ENCODE data around the gene CYP51A1. TPM values are rescaled to one million over a fixed set of nuclear protein-coding genes. Genes with fewer than 3 reads are reported as not detected.
"Not testable (repeated sequence)": the region's sequence is repeated elsewhere in the genome, so short reads cannot be mapped to it uniquely, and the experiment has no call there.

The CYP51A1 gene
- total RNA-seq (10 to 100 TPM; 30.7 to 38.4 TPM), polyA plus RNA-seq (10 to 100 TPM in 1 of 2 donors, 1 to 10 TPM in 1; 9.4 to 15.1 TPM)
- long read RNA-seq, donor 1, transcript CYP51A1-201 (10 exons, 3,210 nt): major isoform, 38 of 43 reads
- long read RNA-seq, donor 1, partial matches to known transcripts: 4 of 43 reads
- long read RNA-seq, donor 1, other reads (novel, unspliced or antisense): 1 of 43 reads
- long read RNA-seq, donor 2, transcript CYP51A1-201 (10 exons, 3,210 nt): major isoform, 32 of 35 reads
- long read RNA-seq, donor 2, partial matches to known transcripts: 0 of 35 reads
- long read RNA-seq, donor 2, other reads (novel, unspliced or antisense): 3 of 35 reads

GRCh38 chr7:92134271-92135051 is at the start of gene CYP51A1:
Gene CYP51A1 (minus strand): TSS chr7:92134477. CDS start chr7:92134364, 113 bp downstream.
- WGBS, 2 donors: 0% methylated on average over 72 to 73 of the region's 73 CpGs
- intact Hi-C loops (cut with DNase I): loop anchor here (5.0 to 10.0 kb wide), 5 partner anchors 43 to 393 kb away; partner anchors contain the start of genes GATAD1 (in 2 of the 2), AKAP9 (in 1 of the 2), LRRD1 (in 1 of the 2) and PEX1 (in 1 of the 2)
- Histone ChIP-seq H3K4me1 (ENCODE audit: control insufficient read depth in 1 of 2, insufficient read depth in 2 of 2, low read length in 2 of 2) (no peaks in the 10 kb centered on the region), H3K27me3 (ENCODE audit: control insufficient read depth in 1 of 2, insufficient read depth in 2 of 2, low read length in 1 of 2) (no peaks in the 10 kb centered on the region), H3K4me3 (ENCODE audit: low read length in 2 of 2) (peak within 1 kb of the TSS; percentile 46 to 61), H3K27ac (ENCODE audit: low read depth in 1 of 2, low read length in 2 of 2) (peak within 1 kb of the TSS; percentile 64 to 68), H3K9me3 (ENCODE audit: control insufficient read depth, low read length) (no peaks in the 10 kb centered on the region), H3K36me3 (ENCODE audit: control insufficient read depth in 1 of 2, insufficient read depth in 2 of 2, low read length in 1 of 2) (no peaks in the 10 kb centered on the region)
- ATAC-seq (ENCODE audit: low FRiP score) (peak; percentile 99), DNase-seq (peak; percentile 93 to 97)

DNA sequence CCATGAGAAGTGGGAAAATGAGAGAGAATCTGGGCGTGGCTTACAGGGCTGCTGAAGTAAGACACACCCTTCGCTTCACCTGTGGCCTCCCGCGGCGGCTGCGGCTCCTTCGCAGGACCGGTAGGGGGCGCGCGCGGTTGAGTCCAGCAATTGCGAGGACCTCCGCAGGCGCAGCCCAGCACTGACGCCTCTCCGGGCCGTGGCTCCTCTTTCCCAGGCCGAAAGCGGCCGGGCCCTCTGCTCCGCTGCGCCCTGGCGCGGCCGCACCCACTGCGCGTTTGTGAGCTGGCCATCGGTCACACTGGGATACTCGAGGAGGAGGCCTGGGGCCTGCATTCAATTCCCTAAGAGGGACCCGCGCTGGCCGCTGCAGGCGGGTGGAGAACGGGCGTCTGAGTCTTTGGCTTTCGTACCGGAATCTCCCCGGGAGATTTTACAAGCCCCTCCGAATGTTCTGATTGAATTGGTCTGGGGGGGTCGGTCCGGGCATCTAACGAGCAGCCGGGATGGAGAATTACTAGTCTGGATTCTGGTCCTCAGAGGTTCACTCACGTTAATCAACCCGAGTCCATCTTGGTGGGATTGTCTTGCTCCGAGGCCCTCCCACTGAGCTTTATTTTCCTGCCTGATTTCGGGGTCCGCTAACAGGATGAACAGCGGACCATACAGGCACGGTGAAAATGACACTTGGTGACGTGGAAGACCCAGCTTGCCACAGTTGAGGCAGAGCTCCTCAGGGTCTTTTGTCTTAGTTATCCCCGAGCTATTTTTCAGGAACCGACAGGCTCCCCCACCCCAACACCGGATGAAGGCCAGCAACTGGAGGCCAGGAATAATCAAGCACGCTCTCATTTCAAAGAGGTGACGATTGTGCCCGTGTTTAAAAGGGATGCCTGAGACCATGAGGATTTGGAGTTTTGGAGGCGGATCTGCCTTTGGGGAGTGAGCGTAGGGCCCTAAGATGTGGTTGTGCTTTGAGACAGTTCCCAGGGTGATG is 44.9 kb upstream of the CYP51A1 start, which contains the start of gene LRRD1:
LRRD1 (minus strand) TSS at position 215 of the 997 bp plus-strand sequence. CDS start 13,940 bp downstream, outside the sequence.
- intact Hi-C loops (cut with DNase I): loop anchor here (5.0 to 10.0 kb wide), 2 partner anchors 47 to 266 kb away; partner anchors contain the start of genes GATAD1 (in 2 of the 2) and CYP51A1 (in 1 of the 2)
- ATAC-seq (ENCODE audit: low FRiP score): peak; percentile 98
- Histone ChIP-seq H3K36me3 (ENCODE audit: control insufficient read depth in 1 of 2, insufficient read depth in 2 of 2, low read length in 1 of 2) (no peaks in the 10 kb centered on the region), H3K27ac (ENCODE audit: low read depth in 1 of 2, low read length in 2 of 2) (peak within 1 kb of the TSS in 1 of 2 donors; percentile 74), H3K9me3 (ENCODE audit: control insufficient read depth, low read length) (no peaks in the 10 kb centered on the region), H3K4me3 (ENCODE audit: low read length in 2 of 2) (peak within 1 kb of the TSS; percentile 36 to 74), H3K4me1 (ENCODE audit: control insufficient read depth in 1 of 2, insufficient read depth in 2 of 2, low read length in 2 of 2) (no peaks in the 10 kb centered on the region), H3K27me3 (ENCODE audit: control insufficient read depth in 1 of 2, insufficient read depth in 2 of 2, low read length in 1 of 2) (no peaks in the 10 kb centered on the region)
- WGBS, 2 donors: 5% methylated on average over 60 of the region's 60 CpGs
- DNase-seq: peak; percentile 89 to 95

- no peaks in the 10 kb centered on the region for H3K4me1 ChIP-seq (ENCODE audit: control insufficient read depth in 1 of 2, insufficient read depth in 2 of 2, low read length in 2 of 2)
- no peaks in the 10 kb centered on the region for H3K36me3 ChIP-seq (ENCODE audit: control insufficient read depth in 1 of 2, insufficient read depth in 2 of 2, low read length in 1 of 2)
- DNase-seq: no peak
- no peak overlapping the region for H3K4me3 ChIP-seq (ENCODE audit: low read length in 2 of 2)
- H3K27me3 ChIP-seq (ENCODE audit: control insufficient read depth in 1 of 2, insufficient read depth in 2 of 2, low read length in 1 of 2): no peaks in the 10 kb centered on the region
- H3K9me3 ChIP-seq (ENCODE audit: control insufficient read depth, low read length): no peaks in the 10 kb centered on the region
- no peak for ATAC-seq (ENCODE audit: low FRiP score)
- intact Hi-C loops (cut with DNase I): loop anchor here (5.0 to 10.0 kb wide), 2 partner anchors 45 to 267 kb away; partner anchors contain the start of genes GATAD1 (in 2 of the 2) and CYP51A1 (in 1 of the 2)
- H3K27ac ChIP-seq (ENCODE audit: low read depth in 1 of 2, low read length in 2 of 2): no peak overlapping the region
Observed at GRCh38 chr7:92177362-92177761, 43.1 kb upstream of the CYP51A1 start.

- 82 to 84% methylated on average over 2 of the region's 2 CpGs for WGBS, 2 donors
- H3K36me3 ChIP-seq (ENCODE audit: control insufficient read depth in 1 of 2, insufficient read depth in 2 of 2, low read length in 1 of 2); H3K4me1 ChIP-seq (ENCODE audit: control insufficient read depth in 1 of 2, insufficient read depth in 2 of 2, low read length in 2 of 2); intact Hi-C loops (cut with DNase I); DNase-seq; H3K27me3 ChIP-seq (ENCODE audit: control insufficient read depth in 1 of 2, insufficient read depth in 2 of 2, low read length in 1 of 2); ATAC-seq (ENCODE audit: low FRiP score); H3K27ac ChIP-seq (ENCODE audit: low read depth in 1 of 2, low read length in 2 of 2); H3K9me3 ChIP-seq (ENCODE audit: control insufficient read depth, low read length); H3K4me3 ChIP-seq (ENCODE audit: low read length in 2 of 2): not testable (repeated sequence)
Observed at GRCh38 chr7:92169529-92169928, 35.3 kb upstream of the CYP51A1 start.

DNA sequence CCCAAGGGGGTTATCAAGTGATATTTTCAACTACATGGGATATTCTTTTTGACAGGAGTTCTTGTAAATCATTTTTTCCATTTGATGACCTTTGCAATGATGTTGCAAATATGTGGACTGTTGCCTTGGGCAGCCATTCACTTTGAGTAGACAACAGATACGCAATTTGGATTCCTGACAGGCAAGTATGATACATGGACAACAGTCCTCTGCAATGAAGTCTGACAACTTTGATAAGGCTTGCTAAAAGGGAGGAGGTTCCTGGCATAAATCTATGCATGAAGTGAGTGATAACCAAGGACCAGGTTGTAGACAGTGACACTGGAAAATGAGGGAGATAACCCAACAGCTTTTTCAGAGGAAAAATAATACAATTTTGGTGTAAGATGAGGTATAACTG is 27.0 kb upstream of the CYP51A1 start:
- no peak for ATAC-seq (ENCODE audit: low FRiP score)
- no peak overlapping the region for H3K4me3 ChIP-seq (ENCODE audit: low read length in 2 of 2)

GRCh38 chr7:92158660-92159575 is 24.6 kb upstream of the CYP51A1 start:
- 83 to 86% methylated on average over 3 of the region's 3 CpGs for WGBS, 2 donors
- no peak for DNase-seq
- no peak for ATAC-seq (ENCODE audit: low FRiP score)
- Histone ChIP-seq H3K27ac (ENCODE audit: low read depth in 1 of 2, low read length in 2 of 2) (no peak overlapping the region), H3K36me3 (ENCODE audit: control insufficient read depth in 1 of 2, insufficient read depth in 2 of 2, low read length in 1 of 2) (no peaks in the 10 kb centered on the region), H3K4me1 (ENCODE audit: control insufficient read depth in 1 of 2, insufficient read depth in 2 of 2, low read length in 2 of 2) (no peaks in the 10 kb centered on the region), H3K27me3 (ENCODE audit: control insufficient read depth in 1 of 2, insufficient read depth in 2 of 2, low read length in 1 of 2) (no peaks in the 10 kb centered on the region), H3K9me3 (ENCODE audit: control insufficient read depth, low read length) (no peaks in the 10 kb centered on the region), H3K4me3 (ENCODE audit: low read length in 2 of 2) (no peak overlapping the region)
- intact Hi-C loops (cut with DNase I): no loop called here

More for the DNA sequence above, 27.0 kb upstream of the CYP51A1 start:
- H3K36me3 ChIP-seq (ENCODE audit: control insufficient read depth in 1 of 2, insufficient read depth in 2 of 2, low read length in 1 of 2): no peaks in the 10 kb centered on the region
- H3K4me1 ChIP-seq (ENCODE audit: control insufficient read depth in 1 of 2, insufficient read depth in 2 of 2, low read length in 2 of 2): no peaks in the 10 kb centered on the region
- DNase-seq: no peak
- 81 to 86% methylated on average over 1 of the region's 1 CpG for WGBS, 2 donors
- no peak overlapping the region for H3K27ac ChIP-seq (ENCODE audit: low read depth in 1 of 2, low read length in 2 of 2)
- no peaks in the 10 kb centered on the region for H3K9me3 ChIP-seq (ENCODE audit: control insufficient read depth, low read length)
- intact Hi-C loops (cut with DNase I): no loop called here
- H3K27me3 ChIP-seq (ENCODE audit: control insufficient read depth in 1 of 2, insufficient read depth in 2 of 2, low read length in 1 of 2): no peaks in the 10 kb centered on the region

- ATAC-seq (ENCODE audit: low FRiP score) (no peak), DNase-seq (no peak)
- intact Hi-C loops (cut with DNase I): no loop called here
- no peaks in the 10 kb centered on the region for H3K27me3 ChIP-seq (ENCODE audit: control insufficient read depth in 1 of 2, insufficient read depth in 2 of 2, low read length in 1 of 2)
- H3K27ac ChIP-seq (ENCODE audit: low read depth in 1 of 2, low read length in 2 of 2): no peak overlapping the region
- H3K4me1 ChIP-seq (ENCODE audit: control insufficient read depth in 1 of 2, insufficient read depth in 2 of 2, low read length in 2 of 2): no peaks in the 10 kb centered on the region
- no peaks in the 10 kb centered on the region for H3K36me3 ChIP-seq (ENCODE audit: control insufficient read depth in 1 of 2, insufficient read depth in 2 of 2, low read length in 1 of 2)
- no peak overlapping the region for H3K4me3 ChIP-seq (ENCODE audit: low read length in 2 of 2)
- H3K9me3 ChIP-seq (ENCODE audit: control insufficient read depth, low read length): no peaks in the 10 kb centered on the region
Observed at GRCh38 chr7:92156990-92157389, 22.7 kb upstream of the CYP51A1 start.

Measured in aorta (tissue), 5 donors.